ENCODE measurements around the gene UGT8. TPM values are rescaled to one million over a fixed set of nuclear protein-coding genes. Genes with fewer than 3 reads are reported as not detected.
A peak's percentile ranks its signal among the peaks of the same experiment; 100 is the strongest.

Gene UGT8
- total and polyA plus RNA-seq, 8 donors: 3.7 to 12.3 (median 9.5) TPM

DNA sequence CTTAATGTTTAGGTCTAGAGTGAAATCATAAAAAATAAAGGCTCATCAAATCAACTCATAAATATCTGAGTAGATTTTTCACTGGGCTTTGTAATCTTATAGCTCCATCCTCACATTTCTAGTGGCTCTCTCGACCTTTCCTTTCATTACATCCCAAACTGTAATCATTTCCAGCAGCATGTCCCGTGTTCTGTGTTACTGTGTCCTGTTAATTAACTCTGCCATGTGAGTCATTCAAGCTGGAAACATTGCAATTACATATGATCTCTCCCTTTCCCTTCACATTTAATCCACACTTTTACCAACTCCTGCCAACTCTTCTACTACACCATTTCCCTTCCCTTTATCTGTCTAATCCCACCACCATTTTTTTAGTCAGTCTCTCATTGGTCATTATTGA, 75.5 kb downstream of the UGT8 start:
- Histone ChIP-seq H3K4me3 (no peak overlapping the region), H3K27ac (no peak overlapping the region), H3K9me3 (no peaks in the 10 kb centered on the region), H3K4me1 (no peaks in the 10 kb centered on the region), H3K36me3 (no peaks in the 10 kb centered on the region), H3K27me3 (no peaks in the 10 kb centered on the region)
- TF ChIP-seq CTCF (IDR thresholded peaks at IDR 0.05): no peak
- intact Hi-C loops (cut with DNase I): no loop called here
- DNase-seq (no peak), ATAC-seq (no peak)

DNA sequence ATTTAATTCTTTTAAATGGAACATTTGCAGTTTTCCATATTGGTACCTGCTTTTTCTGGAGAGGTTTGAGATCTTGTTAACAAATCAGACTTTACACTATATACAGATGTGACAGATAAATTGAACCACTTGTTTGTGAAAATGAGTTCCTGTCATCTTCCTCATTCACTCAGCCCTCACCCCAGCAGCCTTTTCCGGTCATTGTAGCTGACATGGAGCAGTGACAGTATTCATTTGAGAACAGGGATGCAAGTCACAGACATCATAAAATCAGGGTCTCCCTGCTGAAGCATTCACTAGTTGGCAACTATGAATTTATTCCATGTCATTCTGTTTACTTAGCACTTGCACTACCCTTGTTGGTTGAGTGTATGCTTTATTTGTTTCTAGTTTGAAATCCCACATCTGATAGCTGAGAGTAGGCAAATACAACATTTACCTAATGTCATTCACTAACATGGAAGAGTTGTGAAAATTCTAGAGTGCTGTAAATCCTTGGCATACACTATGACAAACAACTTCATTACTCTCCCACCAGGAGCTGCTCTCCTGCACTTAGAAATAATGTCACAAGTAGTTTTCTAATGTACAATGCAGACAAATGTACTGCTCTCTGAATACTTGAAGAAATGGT, 78.9 kb downstream of the UGT8 start:
- no peak for TF ChIP-seq CTCF (IDR thresholded peaks at IDR 0.05)
- no peaks in the 10 kb centered on the region for H3K4me1 ChIP-seq
- H3K4me3 ChIP-seq: no peak overlapping the region
- ATAC-seq (peak; percentile 44), DNase-seq (no peak)
- H3K27ac ChIP-seq: no peak overlapping the region
- intact Hi-C loops (cut with DNase I): no loop called here
- H3K9me3 ChIP-seq: no peaks in the 10 kb centered on the region
- H3K36me3 ChIP-seq: no peaks in the 10 kb centered on the region
- no peaks in the 10 kb centered on the region for H3K27me3 ChIP-seq

DNA sequence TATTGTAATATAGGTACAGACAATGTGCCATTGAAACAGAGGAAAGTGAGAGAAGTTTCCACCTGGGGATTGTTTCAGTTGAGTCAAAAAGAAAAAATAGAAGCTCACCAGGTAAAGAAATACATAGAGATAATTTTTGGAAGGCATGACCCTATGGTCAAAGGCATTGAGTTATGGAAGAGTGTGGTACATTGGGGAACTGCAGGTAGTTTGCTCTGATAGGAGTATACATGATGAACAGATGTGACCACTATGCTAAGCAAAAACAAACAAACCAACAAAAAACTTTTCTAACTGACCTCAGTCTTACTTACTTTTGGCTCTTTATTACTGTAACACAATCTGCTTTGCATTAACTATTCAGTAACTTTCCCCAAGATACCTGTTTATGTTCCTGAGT, 85.9 kb downstream of the UGT8 start:
- Histone ChIP-seq H3K27me3 (no peaks in the 10 kb centered on the region), H3K36me3 (no peaks in the 10 kb centered on the region), H3K4me1 (no peaks in the 10 kb centered on the region), H3K27ac (no peak overlapping the region), H3K9me3 (no peaks in the 10 kb centered on the region), H3K4me3 (no peak overlapping the region)
- ATAC-seq (no peak), DNase-seq (no peak)
- TF ChIP-seq CTCF (IDR thresholded peaks at IDR 0.05): no peak
- intact Hi-C loops (cut with DNase I): no loop called here

GRCh38 chr4:114688059-114688458, 89.5 kb downstream of the UGT8 start:
- intact Hi-C loops (cut with DNase I): no loop called here
- no peaks in the 10 kb centered on the region for H3K9me3 ChIP-seq
- no peak overlapping the region for H3K4me3 ChIP-seq
- H3K27ac ChIP-seq: no peak overlapping the region
- no peaks in the 10 kb centered on the region for H3K4me1 ChIP-seq
- ATAC-seq: no peak
- TF ChIP-seq CTCF (IDR thresholded peaks at IDR 0.05): no peak
- peak in 1 of 4 donors; percentile 10 for DNase-seq
- H3K27me3 ChIP-seq: no peaks in the 10 kb centered on the region
- H3K36me3 ChIP-seq: no peaks in the 10 kb centered on the region

GRCh38 chr4:114690571-114690970, 92.0 kb downstream of the UGT8 start:
- no peak for TF ChIP-seq CTCF (IDR thresholded peaks at IDR 0.05)
- Histone ChIP-seq H3K27ac (no peak overlapping the region), H3K9me3 (no peaks in the 10 kb centered on the region), H3K4me3 (no peak overlapping the region), H3K36me3 (no peaks in the 10 kb centered on the region), H3K4me1 (no peaks in the 10 kb centered on the region), H3K27me3 (no peaks in the 10 kb centered on the region)
- intact Hi-C loops (cut with DNase I): loop anchor here in 1 of 2 donors (5.0 kb wide), 1 partner anchor 303 kb away; no protein-coding TSS in a partner anchor
- DNase-seq (no peak), ATAC-seq (no peak)

Measured in left lung (tissue), 10 donors.